GM12892 (cell line): ENCODE results near the gene GANAB.

Experiments
- POLR2AphosphoS5 ChIP-seq: IDR thresholded peaks from 2 replicates; pipeline ENCODE4 v1.6.1; 2011; ENCODE audit warnings: low read depth, low read length, control low read depth
- TAF1 ChIP-seq: IDR thresholded peaks from 2 replicates; pipeline ENCODE4 v1.6.1; 2011; ENCODE audit warnings: low read depth, mild to moderate bottlenecking, control low read depth, low read length, borderline replicate concordance

- TF ChIP-seq POLR2AphosphoS5 (peak; percentile 71), TAF1 (0 out of 2 replicates have a peak, but pooled peaks have one; percentile 46)
Observed at GRCh38 chr11:62601372-62602140, 44.9 kb downstream of the GANAB start, which contains the start of gene MTA2.
